ENCODE results near the gene BTBD17.
A peak's percentile ranks its signal among the peaks of the same experiment; 100 is the strongest.

The BTBD17 gene

DNA sequence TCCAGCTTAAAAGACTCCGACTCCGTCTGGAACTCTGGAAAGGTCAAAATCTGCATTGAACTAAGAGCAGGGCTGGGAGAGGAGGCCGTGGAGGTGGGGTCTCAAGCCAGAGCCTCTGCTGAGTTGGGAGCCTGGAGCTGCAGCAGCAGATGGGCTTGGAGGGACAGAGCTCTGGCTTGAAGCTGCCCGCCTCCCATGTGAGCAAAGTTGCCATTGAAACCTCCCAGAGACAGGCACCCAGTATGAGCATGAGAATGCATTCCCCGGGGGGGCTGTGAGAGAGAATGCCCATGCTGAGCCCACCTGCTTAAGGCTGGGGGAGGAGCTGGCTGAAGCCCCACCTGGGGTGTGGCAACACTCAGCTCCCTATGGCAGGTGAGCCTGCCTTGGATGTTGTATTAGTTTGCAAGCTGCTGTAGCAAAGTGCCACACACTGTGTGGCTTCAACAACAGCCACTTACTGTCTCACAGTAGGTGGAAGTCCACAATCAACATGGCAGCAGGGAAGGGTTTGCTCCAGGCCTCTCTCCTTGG is 26.1 kb downstream of the BTBD17 start:
- no peak for DNase-seq (ENCODE audit: low spot score)

DNA sequence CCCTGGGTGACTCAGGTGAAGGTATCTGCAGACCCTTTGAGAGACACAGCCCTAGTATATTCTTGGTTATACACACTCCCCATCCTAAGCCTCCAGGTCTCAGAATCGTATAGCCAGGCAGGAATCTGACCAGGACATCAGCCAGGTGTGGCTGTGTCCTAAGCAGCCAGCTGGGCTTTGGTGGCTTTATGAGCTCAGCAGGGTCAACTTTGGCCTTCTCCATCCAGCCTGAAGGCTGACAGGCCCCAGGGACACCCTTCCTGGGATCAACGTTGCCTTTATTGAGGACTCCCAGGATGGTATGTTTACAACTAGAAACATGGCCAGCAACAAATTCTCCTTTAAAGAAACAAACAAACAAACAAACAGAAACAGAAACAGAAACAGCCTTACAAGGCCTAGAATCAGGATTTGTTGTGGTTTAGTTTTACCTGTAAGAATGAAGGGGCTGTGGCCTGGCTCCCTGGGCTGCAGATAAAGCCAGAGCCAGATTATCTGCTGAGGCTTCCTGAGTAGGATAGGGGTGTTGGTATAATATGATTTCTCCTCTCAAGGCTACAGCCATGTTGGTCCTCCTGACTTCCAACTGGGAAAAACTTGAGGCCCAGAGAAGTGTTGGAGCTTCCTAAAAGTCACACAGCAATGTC is 27.2 kb downstream of the BTBD17 start:
- no peak for DNase-seq (ENCODE audit: low spot score)

DNA sequence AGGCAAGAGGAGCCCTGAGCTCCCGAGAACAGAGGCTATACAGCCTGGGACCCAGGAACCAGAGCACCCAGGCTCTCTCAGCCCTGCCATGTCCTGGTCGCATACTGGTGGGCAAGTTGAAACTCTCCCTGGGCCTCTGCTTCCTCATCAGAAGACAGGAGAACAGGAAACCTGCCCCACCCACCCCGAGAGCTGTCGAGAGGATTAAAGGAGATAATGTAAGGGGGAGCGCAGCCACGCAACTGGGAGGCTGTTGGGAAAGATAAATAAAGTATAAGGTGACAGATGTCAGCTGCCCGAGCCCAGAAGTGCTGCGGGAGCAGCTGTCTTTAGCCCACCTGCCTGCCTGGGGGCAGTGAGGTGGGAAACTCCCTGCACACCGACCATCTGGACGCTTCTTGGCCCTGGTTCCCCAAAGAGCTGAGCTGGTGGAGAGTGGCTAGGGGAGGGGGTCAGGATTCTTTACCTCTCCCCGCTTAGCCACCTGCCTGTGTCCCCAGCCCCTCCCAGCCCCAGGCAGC is 28.8 kb downstream of the BTBD17 start:
- no peak for DNase-seq (ENCODE audit: low spot score)

DNA sequence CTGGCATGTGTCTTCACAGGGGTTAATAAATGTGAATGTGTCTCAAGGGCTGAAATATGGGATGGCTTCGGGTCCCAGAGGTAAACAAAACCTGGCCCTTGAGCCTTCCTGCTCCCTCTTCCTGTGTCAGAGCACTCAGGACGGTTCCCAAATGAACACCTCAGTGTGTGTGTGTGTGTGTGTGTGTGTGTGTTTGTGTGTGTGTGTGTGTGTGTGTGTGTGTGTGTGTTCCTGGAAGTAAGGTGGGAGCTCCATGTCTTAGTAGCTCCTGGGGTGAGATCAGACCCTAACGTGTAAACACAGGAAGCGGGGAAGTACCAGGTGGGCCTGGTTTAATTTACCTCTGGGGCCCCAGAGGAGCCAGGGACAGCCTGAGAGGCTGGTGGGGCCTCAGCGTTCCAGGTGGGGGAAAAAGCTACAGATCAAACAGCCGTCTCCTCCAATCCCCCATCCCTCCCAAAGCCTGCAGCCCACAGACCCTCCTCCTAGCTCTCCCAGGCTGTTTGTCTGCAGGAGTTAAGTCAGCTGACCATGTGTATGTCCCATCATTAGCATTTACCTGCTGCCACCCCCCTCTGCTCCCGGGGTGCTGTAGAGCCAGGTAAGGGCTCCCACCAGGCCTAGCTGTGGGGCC is 29.5 kb downstream of the BTBD17 start:
- DNase-seq (ENCODE audit: low spot score), result no peak

DNA sequence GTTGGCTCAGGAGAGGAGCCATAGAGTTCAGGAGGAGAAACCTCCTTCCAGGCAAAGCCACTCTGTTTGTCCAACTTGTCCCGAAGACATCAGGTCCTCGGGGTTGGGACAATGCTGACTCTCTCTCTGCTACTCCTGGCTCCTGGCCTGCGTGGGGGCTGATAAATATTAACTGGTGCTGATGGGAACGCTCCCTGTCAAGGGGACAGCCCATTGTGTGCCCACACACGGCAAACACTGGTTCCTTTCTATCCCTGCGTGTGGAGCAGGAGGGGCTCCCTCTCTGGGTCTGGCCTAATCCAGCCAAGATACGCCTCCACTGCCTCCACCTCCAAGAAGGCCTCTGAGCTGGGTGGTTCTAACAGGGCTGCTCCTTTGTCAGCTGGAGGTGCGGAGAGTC is 31.2 kb downstream of the BTBD17 start:
- DNase-seq (ENCODE audit: low spot score), result no peak

DNA sequence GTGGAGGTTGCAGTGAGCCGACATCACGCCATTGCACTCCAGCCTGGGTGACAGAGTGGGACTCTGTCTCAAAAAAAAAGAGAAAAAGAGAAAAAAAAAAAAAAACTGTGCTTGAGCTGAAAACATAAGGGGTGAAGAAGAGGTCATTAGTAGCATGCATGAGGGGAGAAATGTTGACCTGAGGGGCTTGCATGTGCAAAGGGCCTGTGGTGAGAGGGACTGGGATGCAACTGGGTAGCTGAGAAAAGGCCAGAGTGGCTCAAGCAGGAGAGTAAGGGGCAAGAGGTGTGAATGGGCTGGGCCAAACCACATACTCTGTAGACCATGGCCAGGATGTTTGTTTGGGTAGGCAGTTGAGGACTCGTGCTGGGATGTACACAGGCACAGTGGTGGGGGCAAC is 32.3 kb downstream of the BTBD17 start:
- no peak for DNase-seq (ENCODE audit: low spot score)

DNA sequence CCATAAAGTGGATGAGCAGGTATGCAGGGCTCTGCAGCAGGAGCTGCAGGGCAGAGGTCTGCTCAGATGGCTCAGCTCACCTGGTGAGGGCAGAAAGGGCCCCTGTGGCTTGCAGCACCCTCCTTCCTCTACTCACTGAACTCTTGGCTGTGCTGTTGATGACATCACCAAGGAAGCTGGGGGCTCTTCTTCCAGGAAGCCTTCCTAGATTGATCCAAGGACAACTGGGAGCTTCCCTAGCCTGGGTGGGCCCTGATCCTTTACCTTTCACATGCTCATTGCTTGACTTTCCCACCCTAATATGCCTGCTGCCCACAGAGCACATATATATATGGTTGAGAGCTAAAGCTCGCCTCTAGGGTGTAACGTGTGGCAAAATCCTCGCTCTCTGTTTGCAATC is 33.2 kb downstream of the BTBD17 start:
- DNase-seq (ENCODE audit: low spot score), result no peak

DNA sequence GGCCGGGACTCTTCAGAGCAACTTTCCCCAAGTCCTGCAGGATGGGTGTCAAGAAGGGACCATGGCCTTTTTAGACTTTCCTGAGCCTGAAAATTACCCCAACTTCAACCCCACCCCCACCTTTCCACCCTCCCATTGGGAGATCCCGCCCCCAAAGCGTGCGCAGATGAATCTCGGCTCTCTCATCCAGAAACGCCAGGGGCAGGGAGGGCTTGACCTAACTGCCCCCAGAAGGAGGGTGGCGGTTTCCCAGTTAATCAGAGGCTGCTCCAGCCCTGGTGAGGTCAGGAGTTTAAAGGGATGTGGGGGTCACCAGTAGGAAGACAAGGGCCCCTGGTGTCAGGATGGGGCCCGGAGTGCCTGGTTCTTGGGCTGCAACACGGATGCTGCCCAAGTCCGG is 35.2 kb downstream of the BTBD17 start:
- DNase-seq (ENCODE audit: low spot score), result no peak

DNA sequence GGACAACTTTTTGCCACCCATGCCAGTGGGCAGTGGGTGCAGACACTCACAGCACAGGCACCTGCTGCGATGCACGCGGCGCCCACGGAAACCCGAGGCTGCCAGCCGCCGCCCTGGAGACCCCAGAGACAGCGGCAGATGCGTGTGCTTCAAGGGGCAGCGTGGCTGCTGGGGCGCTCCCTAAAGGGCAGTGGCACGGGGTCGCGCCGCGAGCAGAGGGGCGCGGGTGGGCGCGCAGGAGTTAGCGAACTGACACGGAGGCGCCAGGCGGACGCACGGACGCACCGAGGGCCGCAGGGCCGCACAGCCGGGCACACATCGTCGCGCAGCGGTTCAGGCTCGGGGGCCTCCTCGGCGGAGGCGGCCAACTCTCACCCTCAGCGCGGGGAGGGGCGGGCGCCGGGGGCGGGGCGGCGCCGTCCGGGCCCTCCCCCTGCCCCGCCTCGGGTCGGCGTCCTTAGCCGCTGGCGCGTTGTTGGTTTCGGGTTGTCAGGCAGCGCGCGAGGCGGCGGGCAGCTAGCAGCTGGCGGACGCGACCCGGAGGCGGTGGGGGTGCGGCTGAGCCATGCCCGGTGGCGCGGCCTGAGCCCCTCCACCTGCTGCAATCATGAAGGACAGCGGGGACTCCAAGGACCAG is 35.8 kb downstream of the BTBD17 start, which contains the start of gene KIF19:
Gene KIF19, plus strand, starts transcription at position 484 of the 637 bp plus-strand sequence. Its CDS starts 124 bp downstream, at position 608.
- DNase-seq (ENCODE audit: low spot score), result peak; percentile 51

DNA sequence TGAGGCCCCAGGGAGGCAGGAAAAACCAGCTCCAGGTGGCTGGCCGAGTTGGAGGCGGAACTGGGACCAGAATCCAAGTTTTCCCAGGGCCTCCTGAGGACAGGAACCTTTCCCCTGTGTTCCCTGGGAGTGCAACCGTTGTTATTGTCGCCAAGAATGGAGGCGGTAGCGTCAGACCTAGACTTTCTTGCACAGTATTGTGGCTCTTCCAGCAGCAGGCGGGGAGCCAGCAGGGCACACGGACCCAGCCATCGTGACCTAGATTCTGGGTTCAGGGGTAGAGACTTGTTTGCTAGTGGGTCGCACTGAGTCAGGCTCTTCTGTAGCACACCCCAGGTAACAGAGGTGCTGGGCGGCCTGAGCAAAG is 36.3 kb downstream of the BTBD17 start:
- no peak for DNase-seq (ENCODE audit: low spot score)

DNA sequence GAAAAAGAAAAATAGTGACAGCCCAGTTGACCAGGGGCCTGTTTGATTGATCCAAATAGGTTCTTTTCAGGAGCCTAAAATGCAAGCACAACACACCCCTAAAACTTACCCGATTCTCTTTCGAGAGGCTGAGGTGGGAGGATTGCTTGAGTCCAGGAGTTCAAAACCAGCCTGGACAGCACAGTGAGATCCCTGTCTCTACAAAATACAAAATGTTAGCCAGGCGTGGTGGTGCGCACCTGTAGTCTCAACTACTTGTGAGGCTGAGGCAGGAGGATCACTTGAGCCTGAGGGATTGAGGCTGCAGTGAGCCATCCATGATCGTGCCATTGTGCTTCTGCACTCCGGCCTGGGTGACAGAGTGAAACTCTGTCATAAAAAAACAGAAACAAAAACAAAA is 37.1 kb downstream of the BTBD17 start:
- DNase-seq (ENCODE audit: low spot score), result no peak

DNA sequence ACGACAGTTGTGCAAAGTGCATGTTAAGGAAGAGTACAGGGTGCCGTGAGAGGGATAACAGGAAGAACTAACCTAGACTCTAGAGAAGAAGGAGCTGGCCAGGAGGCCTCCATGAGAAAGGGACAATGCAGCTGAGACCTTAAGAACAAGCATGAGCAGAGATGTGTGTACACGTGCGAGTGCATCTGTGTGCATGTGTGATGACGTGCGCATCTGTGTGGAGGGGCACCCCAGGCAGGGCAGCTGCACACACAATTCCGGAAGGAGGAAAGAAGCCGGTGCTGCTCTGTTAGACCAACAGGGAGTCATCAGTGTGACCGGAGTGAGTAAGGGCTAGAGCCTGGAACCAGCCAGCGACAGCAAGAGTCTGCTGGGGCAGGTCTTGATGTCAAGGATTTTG is 43.3 kb downstream of the BTBD17 start:
- no peak for DNase-seq (ENCODE audit: low spot score)

DNA sequence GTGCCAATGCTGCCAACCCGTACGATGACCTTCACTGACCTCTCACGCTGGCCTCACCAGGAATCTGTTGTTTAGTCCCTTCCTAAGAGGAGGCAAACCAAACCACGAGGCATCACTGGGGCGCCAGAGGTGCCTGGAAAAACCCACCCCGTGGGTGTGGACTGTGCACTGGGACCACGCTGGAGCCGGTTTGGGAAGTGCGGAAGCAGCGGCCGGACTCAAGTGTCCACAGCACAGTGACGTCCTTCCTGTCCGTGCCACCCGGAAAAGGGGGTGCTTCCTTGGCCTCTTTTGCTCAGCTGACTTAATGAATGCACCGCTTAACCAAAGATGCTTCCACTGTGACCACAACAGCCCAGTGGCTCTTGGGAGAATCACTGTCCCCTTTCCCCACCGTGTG is 44.6 kb downstream of the BTBD17 start:
- no peak for DNase-seq (ENCODE audit: low spot score)

DNA sequence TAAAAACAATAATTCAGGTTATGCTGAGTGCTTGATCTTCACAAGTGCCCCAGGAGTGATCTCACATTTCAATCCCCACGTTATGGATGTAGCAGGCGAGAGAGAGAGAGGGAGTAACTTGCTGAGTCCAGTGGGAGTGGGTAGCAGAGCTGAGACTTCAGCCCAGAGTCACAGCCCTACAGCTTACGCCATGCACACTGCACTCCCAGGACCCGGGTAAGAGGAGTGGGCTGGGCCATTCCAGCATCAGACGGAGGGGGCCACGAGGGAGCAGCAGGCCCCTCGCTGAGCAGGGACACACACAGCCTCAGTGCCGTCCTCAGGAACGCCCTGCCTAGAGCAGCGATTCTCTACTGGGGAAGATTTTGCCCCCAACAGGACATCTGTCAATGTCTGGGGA is 45.4 kb downstream of the BTBD17 start:
- DNase-seq (ENCODE audit: low spot score), result no peak

DNA sequence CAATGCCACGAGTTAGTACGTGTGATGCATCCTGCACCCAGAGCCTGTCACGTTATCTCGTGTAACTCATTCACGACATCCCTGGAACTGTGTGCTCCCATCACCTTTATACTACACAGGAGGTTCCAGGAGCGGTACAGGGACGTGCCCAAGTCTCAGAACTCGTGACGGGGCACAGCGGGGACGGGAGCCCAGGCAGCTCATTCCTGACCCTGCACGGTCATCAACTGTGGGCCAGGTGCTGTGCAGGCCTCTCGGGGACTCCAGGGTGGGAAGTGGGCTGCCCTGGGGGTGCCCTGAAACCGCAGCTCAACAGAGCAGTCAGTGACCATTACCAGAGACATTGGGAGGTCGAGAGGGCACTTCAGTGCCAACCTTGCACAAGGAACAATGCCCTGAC is 46.8 kb downstream of the BTBD17 start:
- no peak for DNase-seq (ENCODE audit: low spot score)

DNA sequence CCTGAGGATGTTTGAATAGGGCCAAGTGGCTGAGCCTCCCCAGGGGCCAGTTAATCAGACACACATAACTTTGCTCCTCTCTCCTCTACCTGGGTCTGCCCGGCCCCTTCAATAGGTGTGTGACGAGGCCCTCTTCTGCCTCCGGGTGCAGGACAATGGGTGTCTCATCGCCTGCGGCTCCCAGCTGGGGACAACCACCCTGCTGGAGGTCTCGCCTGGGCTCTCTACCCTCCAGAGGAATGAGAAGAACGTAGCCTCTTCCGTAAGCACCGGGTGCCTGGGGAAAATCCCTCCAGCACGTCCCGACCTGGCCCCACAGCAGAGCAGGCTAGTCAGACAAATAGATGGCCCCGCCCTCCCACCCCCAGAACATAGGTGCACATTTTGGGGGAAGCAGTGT is 51.8 kb downstream of the BTBD17 start:
- no peak for DNase-seq (ENCODE audit: low spot score)

DNA sequence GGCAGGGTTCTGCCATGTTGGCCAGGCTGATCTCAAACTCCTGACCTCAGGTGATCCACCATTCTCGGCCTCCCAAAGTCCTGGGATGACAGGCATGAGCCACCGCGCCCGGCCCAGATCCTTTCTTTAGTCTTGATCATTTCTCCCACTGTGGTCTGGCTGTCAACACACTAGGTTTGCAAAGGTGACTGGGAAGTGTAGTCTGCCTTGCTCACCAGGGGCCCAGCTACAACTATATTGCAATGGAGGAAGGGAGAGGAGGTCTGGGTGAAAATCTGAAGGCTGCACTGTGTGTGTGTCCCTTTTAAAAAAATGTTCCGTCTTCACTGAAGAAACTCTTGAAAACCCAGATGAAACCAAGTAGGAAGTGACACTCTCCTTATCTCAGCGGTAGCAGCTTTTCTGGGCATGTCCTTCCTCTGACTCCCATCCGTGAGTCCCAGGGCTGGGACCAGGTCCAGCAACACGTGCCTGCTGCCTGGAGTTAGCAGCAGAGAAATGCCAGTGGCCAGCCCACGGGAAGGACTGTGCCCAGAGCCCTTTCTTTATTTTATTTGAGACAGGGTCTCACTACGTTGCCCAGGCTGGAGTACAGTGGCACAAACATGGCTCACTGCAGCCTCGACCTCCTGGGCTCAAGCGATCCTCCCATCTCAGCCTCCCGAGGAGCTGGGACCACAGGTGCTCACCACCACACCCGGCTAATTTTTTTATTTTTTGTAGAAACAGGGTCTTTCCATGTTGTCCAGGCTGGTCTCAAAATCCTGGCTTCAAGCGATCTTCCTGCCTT is 53.5 kb downstream of the BTBD17 start:
- no peak for DNase-seq (ENCODE audit: low spot score)
